PC-3 (cell line): ENCODE data around the gene PAX5. TPM values are rescaled to one million over a fixed set of nuclear protein-coding genes. Genes with fewer than 3 reads are reported as not detected.

Experiments
- ATAC-seq: fragments of 200-7000 bp; cut with Tn5 transposase; 2 replicates; pipeline ENCODE4 v1.9.1; 2020; ENCODE audit warnings: mild to moderate bottlenecking, moderate library complexity
- BruUV-seq: library from RNA; stranded (reverse); fragments of 400-500 nt; replicated peaks from 2 replicates; lab custom pipeline; 2021; lab: Mats Ljungman, UMichigan
- CTCF ChIA-PET: fragments of 300-600 bp; sonication (Branson Sonifier 250); formaldehyde crosslinking; loops from one replicate; lab custom pipeline; 2022; ENCODE audit warnings: antibody characterized with exemption; lab: Charles Lee
- POLR2A ChIA-PET: fragments of 300-600 bp; sonication (Branson Sonifier 250); formaldehyde crosslinking; loops from one replicate; lab custom pipeline; 2022; ENCODE audit warnings: antibody characterized with exemption; ENCODE audit not compliant: unreplicated experiment; lab: Charles Lee
- DNase-seq: peaks from one replicate; pipeline ENCODE4 v3.0.0-alpha.2; 2015
- H2AFZ ChIP-seq: fragments of 300-600 bp; sonication (generic); 2 replicates; pipeline ENCODE4 v1.6.0; 2016; ENCODE audit warnings: antibody characterized with exemption, low read length
- H3F3A ChIP-seq: fragments of 300-600 bp; sonication (generic); one replicate; pipeline ENCODE4 v1.6.0; 2017; ENCODE audit warnings: antibody characterized with exemption, low read length, control low read depth, mild to moderate bottlenecking; ENCODE audit not compliant: unreplicated experiment
- H3K27ac ChIP-seq: fragments of 300-600 bp; sonication (generic); 2 replicates; pipeline ENCODE4 v1.5.1; 2016; ENCODE audit warnings: mild to moderate bottlenecking, low read length
- H3K27me3 ChIP-seq: fragments of 300-600 bp; sonication (generic); 2 replicates; pipeline ENCODE4 v1.6.1; 2016; ENCODE audit warnings: low read length, mixed read lengths
- H3K36me3 ChIP-seq: fragments of 300-600 bp; sonication (generic); 2 replicates; pipeline ENCODE4 v1.6.1; 2016; ENCODE audit warnings: low read depth, mixed run types, low read length, mixed read lengths
- H3K4me1 ChIP-seq: fragments of 300-600 bp; sonication (generic); 2 replicates; pipeline ENCODE4 v1.5.1; 2016; ENCODE audit warnings: low read length; ENCODE audit not compliant: insufficient read depth
- H3K4me2 ChIP-seq: fragments of 300-600 bp; sonication (generic); 2 replicates; pipeline ENCODE4 v1.6.0; 2016; ENCODE audit warnings: low read length
- H3K4me3 ChIP-seq: fragments of 300-600 bp; sonication (generic); 2 replicates; pipeline ENCODE4 v1.5.1; 2016; ENCODE audit warnings: mild to moderate bottlenecking, low read length, mixed read lengths
- H3K79me2 ChIP-seq: fragments of 300-600 bp; sonication (generic); 2 replicates; pipeline ENCODE4 v1.6.1; 2017; ENCODE audit warnings: low read length, mixed read lengths
- H3K9ac ChIP-seq: fragments of 300-600 bp; sonication (generic); 2 replicates; pipeline ENCODE4 v1.6.0; 2016; ENCODE audit warnings: mild to moderate bottlenecking, low read length
- H3K9me2 ChIP-seq: fragments of 300-600 bp; sonication (generic); replicated peaks from 2 replicates; pipeline ENCODE4 v1.6.1; 2016; ENCODE audit warnings: mixed run types, low read length, mixed read lengths
- H3K9me3 ChIP-seq: fragments of 300-600 bp; sonication (generic); 2 replicates; pipeline ENCODE4 v1.6.1; 2016; ENCODE audit warnings: low read length, mixed read lengths
- H4K20me1 ChIP-seq: fragments of 300-600 bp; sonication (generic); 2 replicates; pipeline ENCODE4 v1.6.1; 2016; ENCODE audit warnings: low read length, mixed read lengths
- CTCF ChIP-seq: fragments of 300-600 bp; sonication (generic); conservative IDR thresholded peaks from 2 replicates; pipeline ENCODE4 v1.5.1; 2017; ENCODE audit warnings: antibody characterized with exemption, low read depth, mild to moderate bottlenecking, low read length
- EZH2 ChIP-seq: fragments of 300-600 bp; sonication (generic); IDR thresholded peaks from one replicate; pipeline ENCODE4 v1.6.1; 2017; ENCODE audit warnings: antibody characterized with exemption, mild to moderate bottlenecking, low read length; ENCODE audit not compliant: unreplicated experiment
- EZH2phosphoT487 ChIP-seq: fragments of 300-600 bp; sonication (generic); IDR thresholded peaks from 2 replicates; pipeline ENCODE4 v1.6.1; 2018; ENCODE audit warnings: mild to moderate bottlenecking, antibody characterized with exemption, low read length, borderline replicate concordance
- intact Hi-C: fragments of 100-400 bp; cut with micrococcal nuclease; formaldehyde crosslinking; loops from 2 replicates; pipeline ENCODE4 v1.9.0; 2023
- total RNA-seq: library from RNA; depleted of rRNA; stranded (reverse); fragments of >200 nt; gene quantifications from 2 replicates; pipeline ENCODE4 v1.2.3, GENCODE V29; 2014

Gene PAX5
- total RNA-seq, 1 experiment from 2014 or later = not detected

- Histone ChIP-seq H2AFZ (no peak overlapping the region), H3K9ac (no peak overlapping the region), H3F3A (no peaks in the 10 kb centered on the region), H3K36me3 (no peaks in the 10 kb centered on the region), H3K27me3 (no peaks in the 10 kb centered on the region), H4K20me1 (no peaks in the 10 kb centered on the region), H3K9me2 (no peaks in the 10 kb centered on the region), H3K9me3 (no peaks in the 10 kb centered on the region), H3K4me1 (peaks cover 22% of the 10 kb centered on the region), H3K79me2 (no peaks in the 10 kb centered on the region), H3K4me3 (no peak overlapping the region), H3K27ac (peak overlapping the region; percentile 57), H3K4me2 (peak overlapping the region; percentile 64)
- ATAC-seq (peak; percentile 80), DNase-seq (peak; percentile 89)
- TF ChIP-seq CTCF = no peak
- TF ChIP-seq EZH2phosphoT487 = no peak
- no peak for TF ChIP-seq EZH2
- POLR2A ChIA-PET = interaction anchor here (0.6 kb wide), 1 partner anchor 462 kb away, joined by 4 read pairs; no protein-coding TSS in a partner anchor
- intact Hi-C loops = loop anchor here (1.0 kb wide), 1 partner anchor 103 kb away; no protein-coding TSS in a partner anchor
- BruUV-seq = no TSS peak
- CTCF ChIA-PET = no interaction called here
These were observed 57.6 kb downstream of the PAX5 start for GRCh38 chr9:36976371-36977030.

- H3K36me3 ChIP-seq = no peaks in the 10 kb centered on the region
- H3K9me3 ChIP-seq = no peaks in the 10 kb centered on the region
- no peaks in the 10 kb centered on the region for H3K9me2 ChIP-seq
- no peak overlapping the region for H2AFZ ChIP-seq
- no peak overlapping the region for H3K4me3 ChIP-seq
- peaks cover 23% of the 10 kb centered on the region for H3K4me1 ChIP-seq
- POLR2A ChIA-PET = no interaction called here
- H3F3A ChIP-seq = no peaks in the 10 kb centered on the region
- no peaks in the 10 kb centered on the region for H4K20me1 ChIP-seq
- H3K79me2 ChIP-seq = no peaks in the 10 kb centered on the region
- intact Hi-C loops = no loop called here
- H3K27ac ChIP-seq = no peak overlapping the region
- DNase-seq = no peak
- H3K27me3 ChIP-seq = no peaks in the 10 kb centered on the region
- TF ChIP-seq CTCF (peak; percentile 44; the same call in 1 of the 2 replicates), EZH2phosphoT487 (no peak)
- ATAC-seq = peak; percentile 29; the same call in 1 of the 2 replicates
- H3K4me2 ChIP-seq = no peak overlapping the region
- no TSS peak for BruUV-seq
- CTCF ChIA-PET = no interaction called here
- H3K9ac ChIP-seq = no peak overlapping the region
These were observed 59.3 kb downstream of the PAX5 start for GRCh38 chr9:36974731-36975130.

- Histone ChIP-seq H3K9me3 (no peaks in the 10 kb centered on the region), H4K20me1 (no peaks in the 10 kb centered on the region), H3K79me2 (no peaks in the 10 kb centered on the region), H3K9ac (no peak overlapping the region), H3K4me2 (no peak overlapping the region), H2AFZ (no peak overlapping the region), H3K36me3 (no peaks in the 10 kb centered on the region), H3K4me3 (no peak overlapping the region), H3K27me3 (no peaks in the 10 kb centered on the region), H3K4me1 (peaks cover 20% of the 10 kb centered on the region), H3K27ac (no peak overlapping the region), H3K9me2 (no peaks in the 10 kb centered on the region), H3F3A (no peaks in the 10 kb centered on the region)
- no peak for DNase-seq
- BruUV-seq = no TSS peak
- POLR2A ChIA-PET = no interaction called here
- CTCF ChIA-PET = no interaction called here
- ATAC-seq = no peak
- TF ChIP-seq CTCF = no peak
- TF ChIP-seq EZH2 = no peak
- no peak for TF ChIP-seq EZH2phosphoT487
- intact Hi-C loops = no loop called here
These were observed 62.1 kb downstream of the PAX5 start for GRCh38 chr9:36971935-36972488.
